H1 (cell line): Measurements from ENCODE around the gene SV2C. TPM values are rescaled to one million over a fixed set of nuclear protein-coding genes. Genes with fewer than 3 reads are reported as not detected.

Experiments
- CTCF ChIA-PET: fragments of 300-600 bp; sonication (Branson Sonifier 250); formaldehyde crosslinking; loops from one replicate; lab custom pipeline; 2021; ENCODE audit not compliant: partially characterized antibody; lab: Charles Lee
- POLR2A ChIA-PET: fragments of 300-600 bp; sonication (Branson Sonifier 250); formaldehyde crosslinking; loops from one replicate; lab custom pipeline; 2021; ENCODE audit warnings: inconsistent platforms; ENCODE audit not compliant: partially characterized antibody; lab: Charles Lee
- DNase-seq, 2 experiments: peaks; one replicate each; pipeline versions ENCODE4 v3.0.0 to v3.0.0-alpha.2; 2010 to 2022; ENCODE audit warnings: low spot score in 2 of 2, low read depth in 1 of 2, mixed read lengths in 1 of 2
- FAIRE-seq: peaks from 2 replicates; lab custom pipeline; 2011; peaks lifted over from hg19 to GRCh38; lab: Jason Lieb, UNC
- H2AFZ ChIP-seq: 2 replicates; pipeline ENCODE4 v1.8.1; 2012; ENCODE audit warnings: low read length, inconsistent platforms
- H2AK5ac ChIP-seq: 2 replicates; pipeline ENCODE4 v1.6.1; 2013; ENCODE audit warnings: low read depth, low read length
- H2BK120ac ChIP-seq: replicated peaks from 2 replicates; pipeline ENCODE3; 2013; ENCODE audit warnings: low read depth, low read length, inconsistent platforms
- H2BK12ac ChIP-seq: 2 replicates; pipeline ENCODE4 v1.6.1; 2013; ENCODE audit warnings: low read depth, low read length
- H2BK15ac ChIP-seq: 2 replicates; pipeline ENCODE4 v1.6.1; 2013; ENCODE audit warnings: low read length
- H2BK20ac ChIP-seq: 2 replicates; pipeline ENCODE4 v1.6.1; 2013; ENCODE audit warnings: low read length
- H2BK5ac ChIP-seq: 2 replicates; pipeline ENCODE4 v1.6.1; 2013; ENCODE audit warnings: low read depth, low read length
- H3K14ac ChIP-seq: 2 replicates; pipeline ENCODE4 v1.6.1; 2013; ENCODE audit warnings: inconsistent platforms; ENCODE audit not compliant: insufficient read length
- H3K18ac ChIP-seq: 2 replicates; pipeline ENCODE4 v1.6.1; 2013; ENCODE audit warnings: low read length; ENCODE audit errors: extremely low read depth
- H3K23ac ChIP-seq: 2 replicates; pipeline ENCODE4 v1.6.1; 2013; ENCODE audit warnings: inconsistent platforms; ENCODE audit not compliant: insufficient read length
- H3K23me2 ChIP-seq: 2 replicates; pipeline ENCODE4 v1.6.1; 2013; ENCODE audit warnings: low read depth, low read length
- H3K27ac ChIP-seq: 2 replicates; pipeline ENCODE4 v1.6.1; 2011; ENCODE audit warnings: low read depth, low read length, inconsistent platforms
- H3K27me3 ChIP-seq, 4 experiments: replicated peaks in 1 of 4; 1 replicate in 1 of 4; 2 replicates in 3 of 4; pipeline versions ENCODE4 v1.6.1 to v1.8.1; 2011 to 2013; ENCODE audit warnings: low read length in 3 of 4, mild to moderate bottlenecking in 3 of 4, inconsistent platforms in 2 of 4, mixed read lengths in 2 of 4, moderate library complexity in 1 of 4; ENCODE audit not compliant: control insufficient read depth in 3 of 4, insufficient read depth in 3 of 4; ENCODE audit errors: extremely low read depth in 1 of 4
- H3K36me3 ChIP-seq, 4 experiments: 2 replicates each; pipeline versions ENCODE4 v1.6.1 to v1.8.1; 2011 to 2013; ENCODE audit warnings: mild to moderate bottlenecking in 4 of 4, low read length in 3 of 4, moderate library complexity in 2 of 4, control low read depth in 1 of 4, inconsistent platforms in 1 of 4; ENCODE audit not compliant: insufficient read depth in 4 of 4, control insufficient read depth in 2 of 4
- H3K4ac ChIP-seq: replicated peaks from 2 replicates; pipeline ENCODE3; 2013; ENCODE audit warnings: low read length, low read depth, mixed read lengths, inconsistent platforms; ENCODE audit not compliant: insufficient read length
- H3K4me1 ChIP-seq, 4 experiments: replicated peaks in 1 of 4; 1 replicate in 1 of 4; 2 replicates in 3 of 4; pipeline versions ENCODE4 v1.6.1 to v1.8.1; 2011 to 2013; ENCODE audit warnings: low read length in 3 of 4, inconsistent platforms in 2 of 4, mixed read lengths in 1 of 4; ENCODE audit not compliant: insufficient read depth in 4 of 4, control insufficient read depth in 3 of 4
- H3K4me2 ChIP-seq, 2 experiments: 2 replicates each; pipeline versions ENCODE4 v1.6.1 to v1.8.1; 2011 to 2013; ENCODE audit warnings: low read depth in 2 of 2, low read length in 2 of 2, control low read depth in 1 of 2, inconsistent platforms in 1 of 2, mild to moderate bottlenecking in 1 of 2; ENCODE audit not compliant: insufficient read depth in 1 of 2
- H3K4me3 ChIP-seq, 4 experiments: fragments of 200-600, 300-600 bp in 1 of 4; sonication (generic), shearing (Covaris generic), sonication (Bioruptor Twin) in 1 of 4; 2 replicates each; pipeline versions ENCODE4 v1.5.1 to v1.8.1; 2011 to 2016; ENCODE audit warnings: low read length in 4 of 4, low read depth in 3 of 4, control low read depth in 2 of 4, inconsistent platforms in 2 of 4, mild to moderate bottlenecking in 2 of 4, mixed read lengths in 1 of 4, moderate library complexity in 1 of 4; ENCODE audit not compliant: insufficient read depth in 2 of 4; ENCODE audit errors: extremely low read depth in 1 of 4
- H3K56ac ChIP-seq: replicated peaks from 2 replicates; pipeline ENCODE3; 2013; ENCODE audit warnings: low read depth, mild to moderate bottlenecking, mixed read lengths, low read length, inconsistent platforms; ENCODE audit not compliant: insufficient read length
- H3K79me1 ChIP-seq: 2 replicates; pipeline ENCODE4 v1.6.1; 2013; ENCODE audit warnings: low read depth, low read length, control low read depth
- H3K79me2 ChIP-seq, 2 experiments: 2 replicates each; pipeline versions ENCODE4 v1.6.1 to v1.8.1; 2012 to 2013; ENCODE audit warnings: low read length in 2 of 2, mild to moderate bottlenecking in 2 of 2, inconsistent platforms in 1 of 2; ENCODE audit not compliant: insufficient read depth in 2 of 2, control insufficient read depth in 1 of 2
- H3K9ac ChIP-seq, 4 experiments: replicated peaks in 1 of 4; 1 replicate in 1 of 4; 2 replicates in 3 of 4; pipeline versions ENCODE4 v1.6.1 to v1.8.1; 2011 to 2013; ENCODE audit warnings: low read depth in 3 of 4, low read length in 3 of 4, control low read depth in 2 of 4, mild to moderate bottlenecking in 2 of 4, moderate library complexity in 2 of 4, inconsistent platforms in 1 of 4; ENCODE audit errors: extremely low read depth in 1 of 4
- H3K9me3 ChIP-seq, 2 experiments: 2 replicates each; pipeline versions ENCODE4 v1.6.1 to v1.8.1; 2012 to 2013; ENCODE audit warnings: mild to moderate bottlenecking in 2 of 2, moderate library complexity in 2 of 2, control low read depth in 1 of 2, inconsistent platforms in 1 of 2, low read depth in 1 of 2, low read length in 1 of 2, mixed read lengths in 1 of 2; ENCODE audit not compliant: insufficient read depth in 2 of 2
- H4K20me1 ChIP-seq, 2 experiments: replicated peaks in 1 of 2; 2 replicates each; pipeline versions ENCODE3 to v1.8.1; 2011 to 2013; ENCODE audit warnings: inconsistent platforms in 2 of 2, low read length in 2 of 2, mild to moderate bottlenecking in 1 of 2; ENCODE audit not compliant: insufficient read depth in 2 of 2, control insufficient read depth in 1 of 2
- H4K5ac ChIP-seq: 2 replicates; pipeline ENCODE4 v1.6.1; 2013; ENCODE audit warnings: low read length, low read depth, mixed read lengths, inconsistent platforms; ENCODE audit not compliant: insufficient read length
- H4K8ac ChIP-seq: 2 replicates; pipeline ENCODE4 v1.8.0; 2013; ENCODE audit warnings: mild to moderate bottlenecking, moderate library complexity, low read length, inconsistent platforms; ENCODE audit not compliant: insufficient read depth; ENCODE audit errors: extremely low read depth
- H4K91ac ChIP-seq: replicated peaks from 2 replicates; pipeline ENCODE3; 2013; ENCODE audit warnings: low read length, mixed read lengths, inconsistent platforms; ENCODE audit not compliant: insufficient read length
- JUN ChIP-seq: IDR thresholded peaks from 2 replicates; pipeline ENCODE4 v1.6.1; 2011; ENCODE audit warnings: low read depth, mild to moderate bottlenecking, improper control_type of control experiment, low read length
- NANOG ChIP-seq: IDR thresholded peaks from 2 replicates; pipeline ENCODE4 v1.6.1; 2011; ENCODE audit warnings: low read length, low read depth, mild to moderate bottlenecking, inconsistent platforms; ENCODE audit not compliant: insufficient read depth, poor library complexity, severe bottlenecking
- SIX5 ChIP-seq: IDR thresholded peaks from 2 replicates; pipeline ENCODE4 v1.6.1; 2011; ENCODE audit warnings: mild to moderate bottlenecking, low read depth, low read length
- SUZ12 ChIP-seq: fragments of 200-600 bp; sonication (generic); IDR thresholded peaks from 2 replicates; pipeline ENCODE4 v1.6.1; 2012; ENCODE audit warnings: mild to moderate bottlenecking, inconsistent platforms, low read length, moderate library complexity, mixed read lengths
- WGBS, 2 experiments: shearing (Covaris generic) in 1 of 2; methylation state at CpG; one replicate each; pipeline versions ENCODE4 v1.1.6 to v1.1.7; 2013 to 2015; ENCODE audit warnings: low lambda C conversion rate in 2 of 2, mixed read lengths in 2 of 2, inconsistent platforms in 1 of 2, low coverage in 1 of 2, missing lambda C conversion rate in 1 of 2; ENCODE audit not compliant: insufficient replicate concordance in 2 of 2, insufficient coverage in 1 of 2, insufficient read length in 1 of 2; ENCODE audit errors: extremely low coverage in 1 of 2, missing lambda C conversion rate in 1 of 2; 5-methylcytosine and 5-hydroxymethylcytosine counted together
- polyA plus RNA-seq, 7 experiments: library from polyadenylated mRNA; depleted of rRNA in 3 of 7; stranded (reverse) in 5 of 7; unstranded in 2 of 7; fragments of >200 nt in 5 of 7; fragments of 200-250 nt in 2 of 7; gene quantifications; 1 replicate in 5 of 7; 2 replicates in 1 of 7; 4 replicates in 1 of 7; pipeline versions ENCODE4 v1.2.1 to v1.2.3, GENCODE V29; 2011 to 2013; ENCODE audit warnings: missing spikeins in 2 of 7, mixed read lengths in 2 of 7
- total RNA-seq: library from RNA; stranded (reverse); fragmentation: NEBNext Ultra II Directional; extraction: Animal tissue kit (Norgen Biotek cat#: 25700); gene quantifications from 2 replicates; pipeline ENCODE4 v1.2.1, GENCODE V29; 2021
- TF ChIP-seq, protein P1 (sequence below): IDR thresholded peaks from 2 replicates; pipeline ENCODE4 v1.6.1; 2011; ENCODE audit warnings: low read length, improper control_type of control experiment
- TF ChIP-seq, protein P2 (sequence below), 3 experiments: IDR thresholded peaks; 1 replicate in 2 of 3; 2 replicates in 1 of 3; pipeline versions ENCODE4 v1.5.1 to v1.6.1; 2011; ENCODE audit warnings: low read length in 3 of 3, mild to moderate bottlenecking in 3 of 3, inconsistent platforms in 2 of 3, low read depth in 1 of 3, moderate library complexity in 1 of 3; ENCODE audit not compliant: insufficient read depth in 1 of 3; ENCODE audit errors: control extremely low read depth in 1 of 3
- TF ChIP-seq, protein P3 (sequence below): IDR thresholded peaks from 2 replicates; pipeline ENCODE4 v1.6.1; 2011; ENCODE audit warnings: low read depth, mild to moderate bottlenecking, low read length; ENCODE audit not compliant: insufficient read depth
- TF ChIP-seq, protein P4 (sequence below): IDR thresholded peaks from 2 replicates; pipeline ENCODE4 v1.6.1; 2012; ENCODE audit warnings: inconsistent platforms

Gene SV2C
- total and polyA plus RNA-seq, 2 of the 8 experiments (the other 6 are each of a cell fraction or from before 2014, with no cell fraction given) = 0.08 to 0.24 TPM

DNA sequence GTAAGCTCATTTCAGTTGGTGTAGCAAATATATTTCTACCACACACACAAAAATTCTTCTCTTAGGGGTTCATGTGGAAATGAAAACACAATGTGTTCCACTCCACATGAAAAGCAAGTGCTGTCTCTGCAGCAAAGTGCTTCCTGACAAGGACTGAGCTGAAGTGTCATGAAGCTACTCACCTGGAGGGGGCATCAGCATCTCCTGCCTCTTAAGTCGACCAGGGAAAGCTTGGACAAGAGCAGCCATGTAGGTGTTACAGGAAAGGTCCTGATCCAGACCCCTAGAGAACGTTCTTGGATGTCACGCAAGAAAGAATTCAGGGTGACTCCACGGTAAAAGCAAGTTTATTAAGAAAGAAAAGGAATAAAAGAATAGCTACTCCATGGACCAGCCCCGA is 62.8 kb downstream of the SV2C start:
- Histone ChIP-seq H3K27me3 (peaks cover 0 to 2% (median 0%) of the 10 kb centered on the region in 4 experiments; a peak in 1 of 7 replicates), H3K4me1 (peaks cover 0 to 4% (median 2%) of the 10 kb centered on the region in 4 experiments; a peak in 2 of 7 replicates), H3K4me3 (no peak overlapping the region), H2BK120ac (no peak overlapping the region), H3K23ac (no peak overlapping the region), H3K4me2 (no peak overlapping the region), H3K79me2 (no peaks in the 10 kb centered on the region), H2AK5ac (no peak overlapping the region), H4K8ac (no peak overlapping the region), H3K18ac (no peak overlapping the region), H2BK5ac (no peak overlapping the region), H3K36me3 (no peaks in the 10 kb centered on the region), H3K56ac (no peak overlapping the region), H2BK15ac (no peak overlapping the region), H2BK12ac (no peak overlapping the region), H3K79me1 (no peaks in the 10 kb centered on the region), H4K20me1 (no peaks in the 10 kb centered on the region), H3K4ac (no peak overlapping the region), H2AFZ (no peak overlapping the region), H4K5ac (no peak overlapping the region), H3K9me3 (no peaks in the 10 kb centered on the region), H3K23me2 (no peaks in the 10 kb centered on the region), H4K91ac (no peak overlapping the region), H3K27ac (no peak overlapping the region), H3K14ac (no peak overlapping the region), H2BK20ac (no peak overlapping the region), H3K9ac (no peak overlapping the region)
- DNase-seq (peak in 1 of 2 experiments; percentile 13), FAIRE-seq (no peak)
- CTCF ChIA-PET = interaction anchor here (0.6 to 5.0 kb wide), 27 partner anchors 8 to 358 kb away, joined by 3 to 38 read pairs (median 4); no protein-coding TSS in a partner anchor
- WGBS, 2 experiments = 75% methylated on average over 5 of the region's 5 CpGs; no CpG with 5 or more reads in 1 of the 2 experiments
- POLR2A ChIA-PET = interaction anchor here (0.6 kb wide), 1 partner anchor 68 kb away, joined by 3 read pairs; no protein-coding TSS in a partner anchor
- TF ChIP-seq, protein P1, sequence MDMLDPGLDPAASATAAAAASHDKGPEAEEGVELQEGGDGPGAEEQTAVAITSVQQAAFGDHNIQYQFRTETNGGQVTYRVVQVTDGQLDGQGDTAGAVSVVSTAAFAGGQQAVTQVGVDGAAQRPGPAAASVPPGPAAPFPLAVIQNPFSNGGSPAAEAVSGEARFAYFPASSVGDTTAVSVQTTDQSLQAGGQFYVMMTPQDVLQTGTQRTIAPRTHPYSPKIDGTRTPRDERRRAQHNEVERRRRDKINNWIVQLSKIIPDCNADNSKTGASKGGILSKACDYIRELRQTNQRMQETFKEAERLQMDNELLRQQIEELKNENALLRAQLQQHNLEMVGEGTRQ = no peak
- TF ChIP-seq, protein P2, sequence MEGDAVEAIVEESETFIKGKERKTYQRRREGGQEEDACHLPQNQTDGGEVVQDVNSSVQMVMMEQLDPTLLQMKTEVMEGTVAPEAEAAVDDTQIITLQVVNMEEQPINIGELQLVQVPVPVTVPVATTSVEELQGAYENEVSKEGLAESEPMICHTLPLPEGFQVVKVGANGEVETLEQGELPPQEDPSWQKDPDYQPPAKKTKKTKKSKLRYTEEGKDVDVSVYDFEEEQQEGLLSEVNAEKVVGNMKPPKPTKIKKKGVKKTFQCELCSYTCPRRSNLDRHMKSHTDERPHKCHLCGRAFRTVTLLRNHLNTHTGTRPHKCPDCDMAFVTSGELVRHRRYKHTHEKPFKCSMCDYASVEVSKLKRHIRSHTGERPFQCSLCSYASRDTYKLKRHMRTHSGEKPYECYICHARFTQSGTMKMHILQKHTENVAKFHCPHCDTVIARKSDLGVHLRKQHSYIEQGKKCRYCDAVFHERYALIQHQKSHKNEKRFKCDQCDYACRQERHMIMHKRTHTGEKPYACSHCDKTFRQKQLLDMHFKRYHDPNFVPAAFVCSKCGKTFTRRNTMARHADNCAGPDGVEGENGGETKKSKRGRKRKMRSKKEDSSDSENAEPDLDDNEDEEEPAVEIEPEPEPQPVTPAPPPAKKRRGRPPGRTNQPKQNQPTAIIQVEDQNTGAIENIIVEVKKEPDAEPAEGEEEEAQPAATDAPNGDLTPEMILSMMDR (IDR thresholded peaks at IDR 0.05; ENCODE audit: control extremely low read depth in 1 of 3, insufficient read depth in 1 of 3, low read depth in 1 of 3, low read length in 3 of 3) = peak; percentile 42 to 78 (median 65)
- TF ChIP-seq SIX5 = no peak
- no peak for TF ChIP-seq NANOG
- TF ChIP-seq, protein P3, sequence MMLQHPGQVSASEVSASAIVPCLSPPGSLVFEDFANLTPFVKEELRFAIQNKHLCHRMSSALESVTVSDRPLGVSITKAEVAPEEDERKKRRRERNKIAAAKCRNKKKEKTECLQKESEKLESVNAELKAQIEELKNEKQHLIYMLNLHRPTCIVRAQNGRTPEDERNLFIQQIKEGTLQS = no peak
- no peak for TF ChIP-seq JUN
- TF ChIP-seq, protein P4, sequence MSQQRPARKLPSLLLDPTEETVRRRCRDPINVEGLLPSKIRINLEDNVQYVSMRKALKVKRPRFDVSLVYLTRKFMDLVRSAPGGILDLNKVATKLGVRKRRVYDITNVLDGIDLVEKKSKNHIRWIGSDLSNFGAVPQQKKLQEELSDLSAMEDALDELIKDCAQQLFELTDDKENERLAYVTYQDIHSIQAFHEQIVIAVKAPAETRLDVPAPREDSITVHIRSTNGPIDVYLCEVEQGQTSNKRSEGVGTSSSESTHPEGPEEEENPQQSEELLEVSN = no peak
- TF ChIP-seq SUZ12 = no peak
